ENCODE results near the gene SYCP1. TPM values are rescaled to one million over a fixed set of nuclear protein-coding genes. Genes with fewer than 3 reads are reported as not detected.

SYCP1 gene
- total and polyA plus RNA-seq, 2 donors (not counting 1 experiment from before 2014, with no cell fraction given) = not detected

GRCh38 chr1:114831276-114831994 lies 23.2 kb upstream of the SYCP1 start:
- no peak for ATAC-seq (ENCODE audit: low read depth)
- Histone ChIP-seq H3K4me3 (ENCODE audit: control extremely low read depth in 1 of 5, extremely low read depth in 1 of 5, insufficient read depth in 1 of 5, low read depth in 2 of 5, low read length in 4 of 5) (no peak overlapping the region), H3K9ac (ENCODE audit: low read length) (no peak overlapping the region), H3K27ac (ENCODE audit: low read length in 2 of 2) (no peak overlapping the region), H3K27me3 (replicated peaks in 1 of 4; ENCODE audit: control extremely low read depth in 1 of 4, control insufficient read depth in 3 of 4, insufficient read depth in 4 of 4, low read length in 3 of 4) (peaks cover 0 to 4% (median 0%) of the 10 kb centered on the region in 4 experiments), H3K79me2 (ENCODE audit: control insufficient read depth, insufficient read depth, low read length) (no peaks in the 10 kb centered on the region), H3K9me3 (ENCODE audit: control extremely low read depth in 1 of 3, control insufficient read depth in 2 of 3, insufficient read depth in 1 of 3, low read length in 2 of 3) (peaks cover 0 to 6% (median 0%) of the 10 kb centered on the region in 3 donors), H4K20me1 (ENCODE audit: control insufficient read depth, insufficient read depth, low read length, poor library complexity, severe bottlenecking) (no peaks in the 10 kb centered on the region), H3K36me3 (replicated peaks in 1 of 2; ENCODE audit: control extremely low read depth in 1 of 2, control insufficient read depth in 1 of 2, extremely low read depth in 1 of 2, insufficient read depth in 2 of 2, low read length in 1 of 2) (no peaks in the 10 kb centered on the region), H2AFZ (ENCODE audit: insufficient read depth, low read depth, low read length, poor library complexity, severe bottlenecking) (no peak overlapping the region), H3K4me2 (replicated peaks; ENCODE audit: low read depth, low read length, poor library complexity, severe bottlenecking) (no peak overlapping the region), H3K4me1 (ENCODE audit: control insufficient read depth in 2 of 2, insufficient read depth in 2 of 2, low read length in 2 of 2) (no peaks in the 10 kb centered on the region)
- Mint-ChIP-seq H3K27me3 (peaks cover 14% of the 10 kb centered on the region), H3K27ac (no peak overlapping the region), H3K4me1 (no peaks in the 10 kb centered on the region), H3K4me3 (no peak overlapping the region), H3K9me3 (ENCODE audit: insufficient read depth) (no peaks in the 10 kb centered on the region)
- intact Hi-C loops (cut with micrococcal nuclease) = no loop called here
- CTCF ChIA-PET = interaction anchor here (1.5 kb wide), 1 partner anchor 12 kb away, joined by 3 read pairs; no protein-coding TSS in a partner anchor
- TF ChIP-seq CTCF (IDR thresholded peaks at IDR 0.05) = no peak
- no peak for TF ChIP-seq EZH2 (IDR thresholded peaks at IDR 0.05; ENCODE audit: borderline replicate concordance, insufficient read depth, low read depth, low read length, poor library complexity, severe bottlenecking)
- DNase-seq = no peak
- POLR2A ChIA-PET = no interaction called here
- 93% methylated on average over 4 of the region's 5 CpGs for WGBS (ENCODE audit: insufficient coverage)

GRCh38 chr1:114832057-114832456 lies 22.6 kb upstream of the SYCP1 start:
- ChIA-PET POLR2A (no interaction called here), CTCF (interaction anchor here (1.5 kb wide), 1 partner anchor 11 kb away, joined by 3 read pairs; no protein-coding TSS in a partner anchor)
- Mint-ChIP-seq H3K27ac (no peak overlapping the region), H3K27me3 (peaks cover 14% of the 10 kb centered on the region), H3K4me1 (no peaks in the 10 kb centered on the region), H3K4me3 (no peak overlapping the region), H3K9me3 (ENCODE audit: insufficient read depth) (no peaks in the 10 kb centered on the region)
- intact Hi-C loops (cut with micrococcal nuclease) = no loop called here
- WGBS (ENCODE audit: insufficient coverage) = 92% methylated on average over 2 of the region's 4 CpGs
- H3K27me3 ChIP-seq (replicated peaks in 1 of 4; ENCODE audit: control extremely low read depth in 1 of 4, control insufficient read depth in 3 of 4, insufficient read depth in 4 of 4, low read length in 3 of 4) = peaks cover 0 to 4% (median 0%) of the 10 kb centered on the region in 4 experiments
- ATAC-seq (ENCODE audit: low read depth) = no peak
- no peak overlapping the region for H3K9ac ChIP-seq (ENCODE audit: low read length)
- no peaks in the 10 kb centered on the region for H3K79me2 ChIP-seq (ENCODE audit: control insufficient read depth, insufficient read depth, low read length)
- no peak overlapping the region for H3K4me3 ChIP-seq (ENCODE audit: control extremely low read depth in 1 of 5, extremely low read depth in 1 of 5, insufficient read depth in 1 of 5, low read depth in 2 of 5, low read length in 4 of 5)
- H3K4me1 ChIP-seq (ENCODE audit: control insufficient read depth in 2 of 2, insufficient read depth in 2 of 2, low read length in 2 of 2) = no peaks in the 10 kb centered on the region
- H3K36me3 ChIP-seq (replicated peaks in 1 of 2; ENCODE audit: control extremely low read depth in 1 of 2, control insufficient read depth in 1 of 2, extremely low read depth in 1 of 2, insufficient read depth in 2 of 2, low read length in 1 of 2) = no peaks in the 10 kb centered on the region
- peaks cover 0 to 6% (median 0%) of the 10 kb centered on the region in 3 donors for H3K9me3 ChIP-seq (ENCODE audit: control extremely low read depth in 1 of 3, control insufficient read depth in 2 of 3, insufficient read depth in 1 of 3, low read length in 2 of 3)
- H3K27ac ChIP-seq (ENCODE audit: low read length in 2 of 2) = no peak overlapping the region
- TF ChIP-seq CTCF (IDR thresholded peaks at IDR 0.05) (no peak), EZH2 (IDR thresholded peaks at IDR 0.05; ENCODE audit: borderline replicate concordance, insufficient read depth, low read depth, low read length, poor library complexity, severe bottlenecking) (no peak)
- H3K4me2 ChIP-seq (replicated peaks; ENCODE audit: low read depth, low read length, poor library complexity, severe bottlenecking) = no peak overlapping the region
- DNase-seq = no peak
- no peaks in the 10 kb centered on the region for H4K20me1 ChIP-seq (ENCODE audit: control insufficient read depth, insufficient read depth, low read length, poor library complexity, severe bottlenecking)
- no peak overlapping the region for H2AFZ ChIP-seq (ENCODE audit: insufficient read depth, low read depth, low read length, poor library complexity, severe bottlenecking)

Data from B cell (primary cell).